H9 (cell line): ENCODE results near the gene MZF1. TPM values are rescaled to one million over a fixed set of nuclear protein-coding genes. Genes with fewer than 3 reads are reported as not detected.
A peak's percentile ranks its signal among the peaks of the same experiment; 100 is the strongest.

ENCODE experiments used
- DNase-seq: peaks from one replicate; pipeline ENCODE4 v3.0.0-alpha.2; 2017
- H2AFZ ChIP-seq: one replicate; pipeline ENCODE4 v1.6.1; 2013; ENCODE audit warnings: mild to moderate bottlenecking, low read length, control low read depth, moderate library complexity
- H2AK5ac ChIP-seq: 2 replicates; pipeline ENCODE4 v1.6.1; 2013; ENCODE audit warnings: low read length, control low read depth, mixed read lengths; ENCODE audit not compliant: insufficient read length
- H2BK120ac ChIP-seq: one replicate; pipeline ENCODE4 v1.6.1; 2013; ENCODE audit warnings: low read depth, mild to moderate bottlenecking, low read length, control low read depth, inconsistent platforms; ENCODE audit not compliant: poor library complexity, severe bottlenecking
- H2BK12ac ChIP-seq: 2 replicates; pipeline ENCODE4 v1.6.1; 2013; ENCODE audit warnings: low read length, control low read depth, mixed read lengths, low read depth; ENCODE audit not compliant: insufficient read length
- H2BK15ac ChIP-seq: 2 replicates; pipeline ENCODE4 v1.6.1; 2013; ENCODE audit warnings: low read depth, low read length, control low read depth
- H2BK20ac ChIP-seq: one replicate; pipeline ENCODE4 v1.6.1; 2013; ENCODE audit warnings: low read depth, mild to moderate bottlenecking, low read length, control low read depth, inconsistent platforms; ENCODE audit not compliant: poor library complexity, severe bottlenecking
- H2BK5ac ChIP-seq: 2 replicates; pipeline ENCODE4 v1.6.1; 2013; ENCODE audit warnings: low read length, control low read depth, mixed read lengths; ENCODE audit not compliant: insufficient read length
- H3K14ac ChIP-seq: 2 replicates; pipeline ENCODE4 v1.6.1; 2013; ENCODE audit warnings: low read length, control low read depth; ENCODE audit not compliant: insufficient read depth
- H3K18ac ChIP-seq: 2 replicates; pipeline ENCODE4 v1.6.1; 2013; ENCODE audit warnings: low read depth, mild to moderate bottlenecking, mixed read lengths, low read length, control low read depth; ENCODE audit not compliant: insufficient read length
- H3K23ac ChIP-seq: 2 replicates; pipeline ENCODE4 v1.6.1; 2013; ENCODE audit warnings: low read length, control low read depth, mixed read lengths, low read depth; ENCODE audit not compliant: insufficient read length
- H3K23me2 ChIP-seq: 2 replicates; pipeline ENCODE4 v1.6.1; 2013; ENCODE audit warnings: low read depth, mild to moderate bottlenecking, mixed read lengths, low read length, control low read depth; ENCODE audit not compliant: insufficient read length, poor library complexity, severe bottlenecking
- H3K27ac ChIP-seq: 2 replicates; pipeline ENCODE4 v1.5.1; 2013; ENCODE audit warnings: low read length, control low read depth, mixed read lengths, low read depth; ENCODE audit not compliant: insufficient read length
- H3K27me3 ChIP-seq: 2 replicates; pipeline ENCODE4 v1.6.1; 2013; ENCODE audit warnings: low read length, control low read depth, inconsistent platforms; ENCODE audit not compliant: insufficient read depth
- H3K4ac ChIP-seq: 2 replicates; pipeline ENCODE4 v1.6.1; 2013; ENCODE audit warnings: low read depth, mild to moderate bottlenecking, control low read depth, inconsistent platforms, low read length, moderate library complexity
- H3K4me1 ChIP-seq: 2 replicates; pipeline ENCODE4 v1.6.1; 2013; ENCODE audit warnings: low read length, control low read depth, inconsistent platforms; ENCODE audit not compliant: insufficient read depth
- H3K4me2 ChIP-seq: 2 replicates; pipeline ENCODE4 v1.6.1; 2013; ENCODE audit warnings: low read length, control low read depth, mixed read lengths; ENCODE audit not compliant: insufficient read length, insufficient read depth
- H3K56ac ChIP-seq: 2 replicates; pipeline ENCODE4 v1.6.1; 2013; ENCODE audit warnings: low read depth, mild to moderate bottlenecking, mixed read lengths, low read length, control low read depth; ENCODE audit not compliant: insufficient read length
- H3K79me1 ChIP-seq: 2 replicates; pipeline ENCODE4 v1.6.1; 2013; ENCODE audit warnings: low read depth, mild to moderate bottlenecking, moderate library complexity, low read length, control low read depth, inconsistent platforms; ENCODE audit not compliant: insufficient read depth, poor library complexity, severe bottlenecking
- H3K79me2 ChIP-seq: 2 replicates; pipeline ENCODE4 v1.6.1; 2013; ENCODE audit warnings: low read length, control low read depth, inconsistent platforms; ENCODE audit not compliant: insufficient read depth
- H3K9ac ChIP-seq: 2 replicates; pipeline ENCODE4 v1.6.1; 2013; ENCODE audit warnings: low read length, control low read depth, mixed read lengths; ENCODE audit not compliant: insufficient read length; ENCODE audit errors: extremely low read depth
- H3K9me3 ChIP-seq: one replicate; pipeline ENCODE4 v1.6.1; 2013; ENCODE audit warnings: low read depth, low read length, inconsistent platforms; ENCODE audit not compliant: control insufficient read depth
- H3T11ph ChIP-seq: one replicate; pipeline ENCODE4 v1.6.1; 2013; ENCODE audit warnings: mild to moderate bottlenecking, low read length, control low read depth, inconsistent platforms
- H4K20me1 ChIP-seq: one replicate; pipeline ENCODE4 v1.6.1; 2013; ENCODE audit not compliant: control insufficient read depth, insufficient read length, insufficient read depth
- H4K5ac ChIP-seq: 2 replicates; pipeline ENCODE4 v1.6.1; 2013; ENCODE audit warnings: low read depth, mild to moderate bottlenecking, mixed read lengths, low read length, control low read depth; ENCODE audit not compliant: insufficient read length
- H4K8ac ChIP-seq: replicated peaks from 2 replicates; pipeline ENCODE4 v1.6.1; 2013; ENCODE audit warnings: low read length, control low read depth, mixed read lengths, low read depth; ENCODE audit not compliant: insufficient read length
- H4K91ac ChIP-seq: 2 replicates; pipeline ENCODE4 v1.6.1; 2013; ENCODE audit warnings: low read depth, mild to moderate bottlenecking, moderate library complexity, mixed read lengths, low read length, control low read depth; ENCODE audit not compliant: insufficient read length
- H3K27ac Mint-ChIP-seq, 3 experiments: 2 replicates in 2 of 3; 3 replicates in 1 of 3; pipeline ENCODE4 v1.8.0; 2020 to 2021; ENCODE audit warnings: mixed read lengths in 3 of 3, mild to moderate bottlenecking in 1 of 3, moderate library complexity in 1 of 3
- H3K27me3 Mint-ChIP-seq: 2 replicates; pipeline ENCODE4 v1.8.0; 2021; ENCODE audit warnings: low read depth, mild to moderate bottlenecking, moderate library complexity, mixed read lengths
- H3K36me3 Mint-ChIP-seq, 3 experiments: 2 replicates in 2 of 3; 3 replicates in 1 of 3; pipeline ENCODE4 v1.8.0; 2020 to 2021; ENCODE audit warnings: low read depth in 3 of 3, mixed read lengths in 3 of 3; ENCODE audit not compliant: insufficient read depth in 1 of 3
- H3K4me1 Mint-ChIP-seq, 2 experiments: 2 replicates each; pipeline ENCODE4 v1.8.0; 2020; ENCODE audit warnings: mixed read lengths in 2 of 2
- H3K4me3 Mint-ChIP-seq, 2 experiments: 2 replicates in 1 of 2; 3 replicates in 1 of 2; pipeline ENCODE4 v1.8.0; 2020 to 2021; ENCODE audit warnings: mild to moderate bottlenecking in 2 of 2, mixed read lengths in 2 of 2, moderate library complexity in 1 of 2
- H3K9me3 Mint-ChIP-seq, 2 experiments: 2 replicates in 1 of 2; 3 replicates in 1 of 2; pipeline ENCODE4 v1.8.0; 2020; ENCODE audit warnings: mild to moderate bottlenecking in 2 of 2, mixed read lengths in 2 of 2, moderate library complexity in 1 of 2
- WGBS: extraction: QIAGEN DNeasy Blood & Tissue Kit; methylation state at CpG from one replicate; pipeline ENCODE4 v1.1.7; 2013; ENCODE audit warnings: missing lambda C conversion rate, low lambda C conversion rate, mixed read lengths; ENCODE audit not compliant: insufficient read length; ENCODE audit errors: extremely low coverage; 5-methylcytosine and 5-hydroxymethylcytosine counted together
- total RNA-seq: library from RNA; stranded (reverse); gene quantifications from 2 replicates; pipeline ENCODE4 v1.2.1, GENCODE V29; 2021
- TF ChIP-seq, protein P1 (sequence below): fragments of 200-600 bp; sonication (generic); conservative IDR thresholded peaks from 3 replicates; pipeline ENCODE4 v1.8.0; 2021; ENCODE audit warnings: antibody characterized with exemption, mild to moderate bottlenecking

Gene MZF1
- total RNA-seq, 1 experiment from 2014 or later = 23.6 TPM

DNA sequence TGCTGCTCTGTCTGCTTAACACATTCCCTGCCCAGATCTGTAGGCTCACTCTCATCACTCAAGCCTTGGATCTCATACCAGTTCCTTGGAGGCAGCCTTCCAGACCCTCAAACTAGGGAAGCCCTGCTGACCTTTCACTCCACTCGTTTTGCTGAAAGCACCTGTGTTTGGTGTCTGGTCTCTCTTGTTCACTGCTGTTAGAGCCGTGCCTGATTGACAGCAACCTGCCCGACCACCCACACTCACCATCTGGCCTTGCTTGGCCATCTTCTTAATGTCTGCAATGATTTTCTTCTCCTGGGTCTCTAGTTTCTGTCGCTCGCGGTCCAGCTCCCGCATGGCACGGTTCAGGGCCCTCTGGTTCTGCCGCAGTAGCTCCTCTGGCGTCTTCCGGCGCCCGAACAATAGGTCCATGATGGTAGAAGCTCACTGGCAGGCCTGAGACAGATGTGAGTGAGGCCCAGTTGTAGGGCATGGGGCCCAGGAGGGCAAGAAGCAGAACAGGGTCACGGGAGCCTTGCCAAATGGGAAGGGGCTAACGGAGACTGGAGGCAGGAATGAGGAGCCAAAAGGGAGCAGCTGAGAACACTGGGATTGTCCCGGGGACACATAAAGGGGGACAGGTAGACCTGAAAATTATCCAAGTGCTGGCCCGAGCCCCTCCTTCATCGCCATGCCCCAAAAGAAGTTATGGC, 19.2 kb downstream of the MZF1 start:
- Histone ChIP-seq H3K79me2 (peaks cover 8% of the 10 kb centered on the region; the same call in 1 of the 2 replicates), H3K9me3 (no peaks in the 10 kb centered on the region), H2BK15ac (no peak overlapping the region), H2AK5ac (no peak overlapping the region), H3T11ph (no peak overlapping the region), H2AFZ (no peak overlapping the region), H2BK20ac (no peak overlapping the region), H2BK5ac (no peak overlapping the region), H3K27me3 (no peaks in the 10 kb centered on the region), H4K5ac (no peak overlapping the region), H3K4me2 (peak overlapping the region; percentile 89), H3K79me1 (no peaks in the 10 kb centered on the region), H3K9ac (peak overlapping the region; percentile 83), H3K56ac (no peak overlapping the region), H4K91ac (no peak overlapping the region), H4K8ac (no peak overlapping the region), H3K23me2 (peaks cover 16% of the 10 kb centered on the region), H3K23ac (no peak overlapping the region), H3K18ac (peak overlapping the region; percentile 13), H2BK120ac (no peak overlapping the region), H2BK12ac (no peak overlapping the region), H4K20me1 (no peaks in the 10 kb centered on the region), H3K27ac (peak overlapping the region; percentile 25), H3K14ac (no peak overlapping the region; the same call in 1 of the 2 replicates), H3K4ac (no peak overlapping the region), H3K4me1 (no peaks in the 10 kb centered on the region)
- H3K27me3 Mint-ChIP-seq = peaks cover 1% of the 10 kb centered on the region; the same call in 1 of the 2 replicates
- peak overlapping the region; percentile 94 to 96 for H3K4me3 Mint-ChIP-seq
- no peak for DNase-seq
- TF ChIP-seq, protein P1, sequence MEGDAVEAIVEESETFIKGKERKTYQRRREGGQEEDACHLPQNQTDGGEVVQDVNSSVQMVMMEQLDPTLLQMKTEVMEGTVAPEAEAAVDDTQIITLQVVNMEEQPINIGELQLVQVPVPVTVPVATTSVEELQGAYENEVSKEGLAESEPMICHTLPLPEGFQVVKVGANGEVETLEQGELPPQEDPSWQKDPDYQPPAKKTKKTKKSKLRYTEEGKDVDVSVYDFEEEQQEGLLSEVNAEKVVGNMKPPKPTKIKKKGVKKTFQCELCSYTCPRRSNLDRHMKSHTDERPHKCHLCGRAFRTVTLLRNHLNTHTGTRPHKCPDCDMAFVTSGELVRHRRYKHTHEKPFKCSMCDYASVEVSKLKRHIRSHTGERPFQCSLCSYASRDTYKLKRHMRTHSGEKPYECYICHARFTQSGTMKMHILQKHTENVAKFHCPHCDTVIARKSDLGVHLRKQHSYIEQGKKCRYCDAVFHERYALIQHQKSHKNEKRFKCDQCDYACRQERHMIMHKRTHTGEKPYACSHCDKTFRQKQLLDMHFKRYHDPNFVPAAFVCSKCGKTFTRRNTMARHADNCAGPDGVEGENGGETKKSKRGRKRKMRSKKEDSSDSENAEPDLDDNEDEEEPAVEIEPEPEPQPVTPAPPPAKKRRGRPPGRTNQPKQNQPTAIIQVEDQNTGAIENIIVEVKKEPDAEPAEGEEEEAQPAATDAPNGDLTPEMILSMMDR = no peak
- no peaks in the 10 kb centered on the region; a peak in 2 of 5 replicates for H3K9me3 Mint-ChIP-seq
- peaks cover 38 to 78% (median 61%) of the 10 kb centered on the region in 3 experiments; a peak in 6 of 7 replicates for H3K36me3 Mint-ChIP-seq
- no CpG with 5 or more reads among the region's 18 CpGs for WGBS
- H3K4me1 Mint-ChIP-seq = peaks cover 24 to 36% of the 10 kb centered on the region in 2 experiments
- peak overlapping the region; percentile 92 to 98 (median 98) for H3K27ac Mint-ChIP-seq
